Stomach (tissue), 9 donors: ENCODE data around the gene ESPNL. TPM values are rescaled to one million over a fixed set of nuclear protein-coding genes. Genes with fewer than 3 reads are reported as not detected.

ENCODE experiments used
- DNase-seq, 2 donors: peaks; one replicate each; pipeline versions ENCODE4 v3.0.0 to v3.0.0-alpha.2; 2013 to 2019
- H3K27ac ChIP-seq, 5 donors: fragments of 200-600 bp in 4 of 5; sonication (generic) in 4 of 5; one replicate each; pipeline ENCODE4 v1.5.1; 2013 to 2019; ENCODE audit warnings: mild to moderate bottlenecking in 1 of 5, moderate library complexity in 1 of 5
- H3K27me3 ChIP-seq, 3 donors: fragments of 200-600 bp; sonication (generic); one replicate each; pipeline ENCODE4 v1.5.1; 2017 to 2019; ENCODE audit warnings: mixed run types in 1 of 3
- H3K36me3 ChIP-seq, 4 donors: fragments of 200-600 bp; sonication (generic); 1 replicate in 3 of 4; 2 replicates in 1 of 4; pipeline ENCODE4 v1.5.1; 2016 to 2019
- H3K4me1 ChIP-seq, 4 donors: fragments of 200-600 bp; sonication (generic); one replicate each; pipeline ENCODE4 v1.5.1; 2016 to 2019
- H3K4me3 ChIP-seq, 4 donors: fragments of 200-600 bp; sonication (generic) in 3 of 4; one replicate each; pipeline ENCODE4 v1.5.1; 2016 to 2019; ENCODE audit warnings: mild to moderate bottlenecking in 1 of 4
- H3K9me3 ChIP-seq, 4 donors: fragments of 200-600 bp; sonication (generic); one replicate each; pipeline ENCODE4 v1.5.1; 2016 to 2019
- CTCF ChIP-seq, 7 experiments: fragments of 450-650 bp in 4 of 7; fragments of 200-600 bp in 3 of 7; sonication (generic) in 3 of 7; IDR thresholded peaks; one replicate each; pipeline ENCODE4 v1.5.1; 2016 to 2019; ENCODE audit warnings: antibody characterized with exemption in 7 of 7, control low read depth in 2 of 7, mild to moderate bottlenecking in 1 of 7
- EP300 ChIP-seq: sonication (generic); formaldehyde crosslinking; IDR thresholded peaks from one replicate; pipeline ENCODE4 v1.6.1; 2017; ENCODE audit warnings: antibody characterized with exemption
- POLR2A ChIP-seq, 4 donors: fragments of 450-650 bp; IDR thresholded peaks; one replicate each; pipeline ENCODE4 v1.6.1; 2016; ENCODE audit warnings: antibody characterized with exemption in 4 of 4, control low read depth in 2 of 4, mild to moderate bottlenecking in 1 of 4, moderate library complexity in 1 of 4
- POLR2AphosphoS5 ChIP-seq, 3 donors: sonication (generic); formaldehyde crosslinking; IDR thresholded peaks; one replicate each; pipeline ENCODE4 v1.6.1; 2016; ENCODE audit warnings: antibody characterized with exemption in 3 of 3
- WGBS, 5 donors: extraction: QIAGEN DNeasy Blood & Tissue Kit in 3 of 5; methylation state at CpG; one replicate each; pipeline versions ENCODE4 v1.1.5 to v1.1.7; 2013 to 2018; 5-methylcytosine and 5-hydroxymethylcytosine counted together
- intact Hi-C: fragments of 100-400 bp; cut with DNase I; formaldehyde crosslinking; loops from one replicate; pipeline ENCODE4 v1.15.1; 2023; ENCODE audit warnings: low total_unique reads
- polyA plus RNA-seq, 3 donors: library from polyadenylated mRNA; stranded (reverse); fragments of 200-250 nt; gene quantifications; one replicate each; pipeline ENCODE4 v1.2.3, GENCODE V29; 2013
- total RNA-seq, 5 donors: library from RNA; depleted of rRNA; stranded (reverse); fragments of >200 nt; gene quantifications; one replicate each; pipeline versions ENCODE4 v1.1.0 to v1.2.3, GENCODE V29; 2014 to 2016
- donor health status: healthy with polysubstance abuse.
- donor health status: Bipolar disorder and iron deficiency.
- donor health status: healthy.

The ESPNL gene
- total and polyA plus RNA-seq, 8 donors = 0.05 to 1.3 (median 0.31) TPM; not detected in 3

- Histone ChIP-seq H3K27ac (no peak overlapping the region), H3K4me3 (no peak overlapping the region), H3K9me3 (no peaks in the 10 kb centered on the region), H3K27me3 (no peaks in the 10 kb centered on the region), H3K4me1 (peaks cover 0 to 11% (median 7%) of the 10 kb centered on the region in 4 donors), H3K36me3 (no peaks in the 10 kb centered on the region)
- WGBS, 5 donors = 88 to 90% (median 88%) methylated on average over 20 to 22 of the region's 22 CpGs
- no peak for TF ChIP-seq POLR2AphosphoS5 (IDR thresholded peaks at IDR 0.05)
- no peak for TF ChIP-seq CTCF (IDR thresholded peaks at IDR 0.05)
- TF ChIP-seq POLR2A (IDR thresholded peaks at IDR 0.05) = no peak
- TF ChIP-seq EP300 = no peak
- no peak for DNase-seq
- intact Hi-C loops = no loop called here
Observed at GRCh38 chr2:238129166-238130010, 29.2 kb downstream of the ESPNL start.

- Histone ChIP-seq H3K4me1 (peaks cover 0 to 11% (median 7%) of the 10 kb centered on the region in 4 donors), H3K27ac (no peak overlapping the region), H3K4me3 (no peak overlapping the region), H3K9me3 (no peaks in the 10 kb centered on the region), H3K36me3 (no peaks in the 10 kb centered on the region), H3K27me3 (no peaks in the 10 kb centered on the region)
- TF ChIP-seq EP300 = no peak
- TF ChIP-seq POLR2A (IDR thresholded peaks at IDR 0.05) = no peak
- TF ChIP-seq CTCF (IDR thresholded peaks at IDR 0.05) = no peak
- no peak for TF ChIP-seq POLR2AphosphoS5 (IDR thresholded peaks at IDR 0.05)
- 83 to 94% (median 92%) methylated on average over 19 to 28 of the region's 28 CpGs for WGBS, 5 donors
- intact Hi-C loops = no loop called here
- no peak for DNase-seq
Observed at GRCh38 chr2:238130111-238130695, 30.1 kb downstream of the ESPNL start.

- Histone ChIP-seq H3K27me3 (no peaks in the 10 kb centered on the region), H3K27ac (no peak overlapping the region), H3K36me3 (no peaks in the 10 kb centered on the region), H3K9me3 (no peaks in the 10 kb centered on the region), H3K4me1 (peaks cover 0 to 11% (median 7%) of the 10 kb centered on the region in 4 donors), H3K4me3 (no peak overlapping the region)
- intact Hi-C loops = no loop called here
- TF ChIP-seq POLR2A (IDR thresholded peaks at IDR 0.05) (no peak), EP300 (no peak), POLR2AphosphoS5 (IDR thresholded peaks at IDR 0.05) (no peak), CTCF (IDR thresholded peaks at IDR 0.05) (no peak)
- DNase-seq = no peak
- WGBS, 5 donors = 88 to 93% (median 91%) methylated on average over 34 to 68 of the region's 68 CpGs
Observed at GRCh38 chr2:238130696-238131628, 30.8 kb downstream of the ESPNL start.
